Measurements from ENCODE around the gene GUCY2C.

Gene GUCY2C

DNA sequence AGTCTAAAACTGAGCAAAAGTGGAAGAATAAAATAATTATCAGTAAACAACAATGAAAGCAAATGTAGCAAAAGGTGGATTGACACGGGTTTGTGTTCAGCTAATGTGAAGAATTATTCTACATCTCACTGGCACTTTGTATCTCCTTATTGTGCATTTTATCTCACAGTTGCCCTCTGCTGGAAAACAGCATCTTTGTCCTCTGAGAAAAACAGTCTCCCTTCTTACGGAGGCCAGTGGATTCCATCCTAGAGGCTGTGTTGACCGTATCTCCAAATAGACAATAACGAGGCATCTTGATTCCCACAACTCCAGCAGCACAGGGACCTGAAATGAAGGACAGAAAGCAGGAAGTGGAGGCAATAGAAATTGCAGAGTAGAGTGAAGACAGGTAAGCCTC, 77.4 kb downstream of the GUCY2C start:
- DNase-seq, result no peak

GRCh38 chr12:14614704-14615121, 81.7 kb downstream of the GUCY2C start:
- DNase-seq, result peak; percentile 96

DNA sequence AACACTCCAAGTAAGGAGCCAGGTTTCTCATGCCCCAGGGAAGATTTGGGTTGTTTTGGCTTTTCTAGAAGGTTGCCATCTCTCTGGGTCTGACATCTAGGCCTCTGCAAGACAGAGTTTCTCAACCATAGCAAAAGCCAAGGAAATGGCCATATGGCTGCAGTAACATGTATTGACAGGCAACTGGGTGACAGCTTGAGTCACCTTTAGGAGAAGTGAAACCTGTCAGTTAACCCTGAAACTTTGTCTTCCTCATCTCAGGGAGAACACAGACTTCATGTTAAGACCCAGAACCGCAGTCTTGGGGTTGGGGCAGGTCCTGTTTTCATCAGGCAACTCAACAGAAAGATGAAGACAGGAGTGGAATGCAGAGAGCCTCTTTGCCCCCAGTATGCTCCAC, 82.7 kb downstream of the GUCY2C start:
- DNase-seq, result peak; percentile 82

- no peak for DNase-seq
These were observed 83.4 kb downstream of the GUCY2C start for GRCh38 chr12:14612898-14613445.

DNA sequence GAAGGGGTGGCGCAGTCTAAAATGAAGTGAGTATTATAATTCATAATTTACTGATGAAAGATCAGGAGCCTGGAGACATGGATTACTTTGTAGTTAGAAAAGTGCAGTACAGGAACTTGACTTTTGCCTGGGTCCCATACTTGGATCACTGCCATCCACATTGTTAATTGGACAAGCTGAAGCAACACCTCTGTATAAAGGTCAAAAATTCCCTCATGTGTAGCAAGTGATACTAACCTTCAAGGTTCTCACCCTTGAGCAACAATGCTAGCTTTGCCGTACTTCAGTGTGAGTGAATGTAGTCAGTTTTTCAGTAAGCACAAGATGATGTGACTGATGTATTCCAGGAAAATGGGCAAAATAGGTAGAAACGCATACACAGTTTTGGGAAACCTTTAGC, 84.1 kb downstream of the GUCY2C start:
- no peak for DNase-seq

DNA sequence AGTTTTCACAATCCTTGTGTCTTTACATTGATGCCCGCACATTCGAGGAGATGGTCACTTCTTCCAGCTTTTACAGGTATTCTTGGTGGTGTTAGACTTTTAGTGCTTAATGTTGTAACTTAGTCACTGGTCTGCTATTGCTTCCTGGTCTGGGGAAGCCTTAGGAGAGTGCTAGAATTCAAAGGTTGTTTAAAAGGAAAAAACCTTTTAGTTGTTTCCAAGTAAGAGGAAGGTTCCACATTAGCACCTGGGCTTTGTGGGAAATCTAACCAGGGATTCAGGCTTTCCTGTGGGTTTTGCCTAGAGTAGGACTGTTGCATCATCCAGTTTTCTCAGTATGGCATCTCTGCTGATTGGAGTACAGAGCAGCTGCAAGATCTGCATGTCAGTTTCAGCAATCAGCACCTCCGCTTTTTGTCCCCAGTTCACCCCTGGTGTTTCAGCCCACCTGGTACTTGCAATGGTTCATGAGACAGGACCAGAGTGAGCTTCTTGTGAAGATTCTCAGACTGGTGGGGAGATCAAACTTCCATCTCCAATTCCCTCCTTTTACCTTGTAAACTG, 84.7 kb downstream of the GUCY2C start:
- DNase-seq, result no peak

- DNase-seq, result peak; percentile 93
These were observed 88.8 kb downstream of the GUCY2C start for GRCh38 chr12:14607568-14607967.

DNA sequence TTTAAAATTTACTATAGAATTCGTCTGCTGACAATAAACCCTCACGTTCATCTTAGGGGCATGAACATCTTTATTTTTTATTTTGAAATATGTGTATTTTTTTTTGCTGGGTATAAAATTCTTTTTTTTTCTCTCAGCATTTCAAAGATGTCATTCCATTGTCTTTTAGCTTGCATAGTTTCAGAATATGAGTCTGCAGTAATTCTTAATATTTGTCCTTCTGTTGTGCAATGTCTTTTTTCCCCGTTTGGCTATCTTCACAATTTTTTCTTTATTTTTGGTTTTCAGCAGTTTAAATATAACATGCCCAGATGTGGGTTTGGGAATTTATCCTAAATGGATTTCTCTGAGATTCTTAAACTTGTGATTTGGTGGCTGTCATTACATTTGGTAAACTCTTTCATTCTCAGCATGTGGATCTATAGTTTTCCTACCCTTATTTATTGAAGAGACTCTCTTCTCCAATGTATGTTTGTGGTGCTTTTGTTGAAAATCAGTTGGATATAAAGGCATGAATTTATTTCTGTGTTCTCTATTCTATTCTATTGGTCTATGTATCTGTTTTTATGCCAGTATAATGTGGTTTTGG, 90.9 kb downstream of the GUCY2C start:
- no peak for DNase-seq

DNA sequence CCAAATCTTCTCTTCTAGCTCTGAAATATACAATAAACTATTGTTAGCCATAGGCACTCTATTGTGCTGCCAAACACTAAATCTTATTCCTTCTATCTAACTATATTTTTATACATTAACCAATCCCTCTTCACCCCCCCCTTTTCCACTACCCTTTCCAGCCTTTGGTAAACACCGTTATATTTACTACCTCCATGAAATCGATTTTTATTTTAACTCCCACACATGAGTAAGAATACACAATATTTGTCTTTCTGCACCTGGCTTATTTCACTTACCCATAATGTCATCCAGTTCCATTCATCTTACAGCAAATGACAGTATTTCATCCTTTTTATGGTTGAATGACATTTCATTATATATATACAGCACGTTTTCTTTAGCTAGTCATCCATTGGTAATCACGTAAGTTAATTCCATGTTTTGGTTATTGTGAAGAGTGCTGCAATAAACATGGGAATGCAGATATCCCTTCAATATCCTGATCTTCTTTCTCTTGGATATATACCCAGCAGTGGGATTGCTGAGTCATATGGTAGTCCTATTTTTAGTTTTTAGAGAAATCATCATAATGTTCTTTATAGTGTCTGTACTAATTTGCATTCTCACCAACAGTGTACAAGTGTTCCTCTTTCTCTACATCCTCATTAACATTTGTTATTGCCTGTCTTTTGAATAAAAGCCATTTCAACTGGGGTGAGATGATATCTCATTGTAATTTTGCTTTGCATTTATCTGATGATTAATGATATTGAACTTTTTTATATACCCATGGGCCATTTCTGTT, 94.5 kb downstream of the GUCY2C start:
- no peak for DNase-seq

DNA sequence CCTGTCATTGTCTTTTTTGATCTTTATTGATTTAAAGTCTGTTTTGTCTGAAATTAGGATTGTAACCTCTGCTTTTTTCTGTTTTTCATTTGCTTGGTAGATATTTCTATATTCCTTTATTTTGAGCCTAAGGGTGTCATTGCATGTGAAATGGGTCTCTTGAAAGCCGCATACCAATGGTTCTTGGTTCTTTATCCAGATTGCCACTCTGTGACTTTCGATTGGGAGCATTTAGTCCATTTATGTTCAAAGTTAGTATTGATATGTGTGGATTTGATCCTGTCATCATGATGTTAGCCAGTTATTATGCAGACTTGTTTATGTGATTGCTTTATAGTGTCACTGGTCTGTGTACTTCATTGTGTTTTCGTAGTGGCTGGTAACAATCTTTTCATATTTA, 98.9 kb downstream of the GUCY2C start:
- no peak for DNase-seq

DNA sequence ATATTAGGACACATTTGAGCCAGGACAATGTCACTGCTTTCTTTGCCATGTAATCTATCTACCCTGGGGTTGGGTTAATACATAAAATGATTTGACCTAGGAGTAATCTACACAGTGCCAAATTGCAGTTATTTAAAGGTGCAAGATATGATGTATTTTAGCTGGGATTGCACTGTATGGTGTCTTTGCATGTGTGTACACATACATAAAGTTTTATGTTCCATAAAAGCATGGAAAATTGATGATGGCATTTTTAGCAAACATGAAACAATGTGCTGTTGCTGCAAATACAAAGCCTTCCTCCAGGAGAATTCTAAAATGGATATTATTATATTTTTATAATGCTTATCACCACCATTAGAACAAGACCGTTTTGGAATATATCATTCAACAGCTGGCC, 104.7 kb downstream of the GUCY2C start:
- DNase-seq, result no peak

DNA sequence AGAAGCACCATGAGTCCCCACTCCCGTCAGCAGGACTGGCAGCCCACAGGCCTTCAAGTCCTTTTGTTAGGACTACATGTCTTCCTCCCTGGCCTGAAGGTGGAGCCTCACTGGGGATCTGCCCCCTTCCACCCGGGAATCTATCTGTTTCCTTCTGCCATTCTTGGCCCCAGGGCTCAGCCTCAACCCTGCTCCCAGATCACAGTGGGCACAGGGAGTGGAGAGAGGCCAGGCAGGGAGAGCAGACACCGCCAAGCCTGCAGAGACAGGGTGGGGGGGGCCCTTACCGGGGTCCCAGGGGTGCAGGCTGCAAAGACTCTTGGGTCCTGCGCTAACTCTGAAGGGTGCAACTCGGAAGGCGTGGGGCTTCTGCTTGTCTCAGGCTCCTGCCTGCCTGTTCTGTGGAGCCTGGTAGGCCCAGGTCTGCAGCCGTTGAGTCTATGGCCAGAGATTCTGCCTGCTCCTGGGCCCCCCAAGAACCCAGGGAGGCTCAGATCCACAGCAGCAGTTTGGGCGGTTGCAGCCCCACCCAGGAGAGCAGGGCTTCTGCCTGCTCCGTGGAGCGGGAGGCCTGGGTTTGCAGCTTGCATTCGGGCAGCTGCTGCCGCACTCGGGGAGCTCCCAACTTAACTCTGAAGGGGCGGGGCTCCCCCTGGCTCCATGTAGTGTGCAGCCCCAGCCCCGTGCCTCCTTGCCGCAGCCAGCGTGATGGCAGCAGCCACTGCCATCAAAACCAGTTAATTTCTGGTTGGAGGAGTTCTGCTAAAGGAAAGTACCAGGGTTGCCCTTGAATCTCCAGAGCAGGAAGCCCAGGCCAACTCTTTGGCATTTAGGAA, 107.0 kb downstream of the GUCY2C start:
- DNase-seq, result no peak

- no peak for DNase-seq
These were observed 107.8 kb downstream of the GUCY2C start for GRCh38 chr12:14588571-14588970.

- DNase-seq, result no peak
These were observed 117.8 kb downstream of the GUCY2C start for GRCh38 chr12:14578646-14579045.

- DNase-seq, result peak; percentile 88
These were observed 119.1 kb downstream of the GUCY2C start for GRCh38 chr12:14577344-14577743.

DNA sequence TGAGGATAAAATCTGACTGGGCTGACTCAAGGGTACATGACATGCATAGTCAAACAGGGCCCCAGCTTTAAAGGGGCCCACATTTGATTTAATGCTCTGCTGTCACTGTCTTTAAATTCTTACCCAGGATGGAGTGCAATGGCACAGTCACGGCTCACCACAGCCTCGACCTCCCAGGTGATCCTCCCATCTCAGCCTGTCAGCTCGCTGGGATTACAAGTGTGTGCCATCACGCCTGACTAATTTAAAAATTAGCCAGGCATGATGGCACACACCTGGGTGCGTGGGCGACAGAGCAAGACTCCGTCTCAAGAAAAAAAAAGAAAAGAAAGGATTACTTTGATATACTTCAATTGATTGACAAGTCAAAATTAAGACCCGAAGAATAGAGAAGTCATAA, 119.5 kb downstream of the GUCY2C start:
- no peak for DNase-seq

GRCh38 chr12:14575585-14575984, 120.8 kb downstream of the GUCY2C start:
- DNase-seq, result no peak

- DNase-seq, result no peak
These were observed 123.3 kb downstream of the GUCY2C start for GRCh38 chr12:14573118-14573517.

GRCh38 chr12:14572401-14572800, 124.0 kb downstream of the GUCY2C start:
- DNase-seq, result no peak

- no peak for DNase-seq
These were observed 124.6 kb downstream of the GUCY2C start for GRCh38 chr12:14571779-14572178.

DNA sequence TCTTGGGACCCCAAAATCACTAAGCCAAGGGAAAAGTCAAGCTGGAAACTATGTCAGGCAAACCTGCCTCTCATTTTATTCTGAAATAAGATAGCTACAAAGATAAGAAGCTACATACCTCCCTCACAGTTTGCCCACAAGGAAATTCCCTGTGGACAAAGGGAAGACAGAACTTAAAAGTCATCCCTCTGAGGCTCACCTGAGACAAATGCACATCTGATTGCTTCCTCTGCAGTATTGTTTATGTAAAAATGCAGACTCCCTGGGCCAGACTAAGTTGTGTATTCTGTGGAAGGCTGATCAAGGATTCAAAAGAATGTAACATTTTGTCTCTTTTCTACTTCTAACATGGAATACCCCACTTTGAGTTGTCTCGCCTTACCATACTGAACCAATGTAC, 126.2 kb downstream of the GUCY2C start:
- DNase-seq, result no peak

DNA sequence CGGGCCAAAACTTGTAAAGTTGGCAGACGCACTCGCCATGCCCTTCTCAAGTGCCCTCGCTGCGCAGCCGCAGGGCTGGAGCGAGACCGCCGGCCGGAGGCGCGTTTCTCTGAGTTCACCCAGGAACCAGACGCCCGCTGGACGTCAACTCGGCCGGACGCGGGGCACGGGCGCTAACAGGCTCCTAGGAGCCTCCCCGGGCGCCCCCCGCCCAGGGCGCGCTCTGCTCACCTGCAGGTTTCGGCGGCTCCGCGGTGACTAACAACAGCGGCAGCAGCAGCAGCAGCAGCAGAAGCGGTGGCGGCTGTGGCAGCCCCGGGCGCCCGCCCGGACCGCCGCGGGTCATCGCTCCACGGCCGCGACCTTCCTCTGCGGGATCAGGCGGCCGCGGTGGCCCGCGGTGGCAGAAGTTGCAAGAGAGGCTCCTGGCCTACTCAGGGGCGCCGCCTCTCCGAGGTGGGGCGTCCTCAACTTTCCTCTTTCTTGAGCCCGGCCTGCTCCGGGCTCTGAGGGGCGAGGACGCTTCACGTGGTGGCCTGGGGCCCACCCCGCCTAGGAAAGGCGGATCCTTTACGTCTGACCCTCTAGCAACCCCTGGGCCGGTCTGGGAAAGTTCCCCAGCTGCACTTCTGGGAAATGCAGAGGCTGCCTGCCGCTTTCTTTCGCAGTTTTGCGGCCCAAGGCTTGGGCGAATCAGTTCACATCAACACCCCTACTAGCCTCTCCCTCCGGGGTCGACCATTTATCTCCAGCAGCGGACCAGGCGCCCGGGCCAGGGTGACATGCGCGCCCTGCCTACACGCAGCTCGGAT, 128.8 kb downstream of the GUCY2C start, which contains the start of gene PLBD1:
PLBD1 (minus strand) TSS at position 533 of the 812 bp plus-strand sequence; CDS start at position 346, 187 bp downstream.
- DNase-seq, result no peak

Data from SIG-M5 (cell line).